Prostate gland (tissue), 2 donors: ENCODE results near the gene C1orf35.

Source experiments
- POLR2A ChIP-seq: fragments of 450-650 bp; IDR thresholded peaks from one replicate; pipeline ENCODE4 v1.6.1; 2016; ENCODE audit warnings: antibody characterized with exemption, mild to moderate bottlenecking
- TF ChIP-seq, protein P1 (sequence below), 4 experiments: fragments of 200-600 bp in 2 of 4; fragments of 450-650 bp in 2 of 4; sonication (generic) in 2 of 4; IDR thresholded peaks; 1 replicate in 3 of 4; 2 replicates in 1 of 4; pipeline ENCODE4 v1.5.1; 2016 to 2019; ENCODE audit warnings: antibody characterized with exemption in 4 of 4, mild to moderate bottlenecking in 2 of 4, moderate library complexity in 2 of 4

DNA sequence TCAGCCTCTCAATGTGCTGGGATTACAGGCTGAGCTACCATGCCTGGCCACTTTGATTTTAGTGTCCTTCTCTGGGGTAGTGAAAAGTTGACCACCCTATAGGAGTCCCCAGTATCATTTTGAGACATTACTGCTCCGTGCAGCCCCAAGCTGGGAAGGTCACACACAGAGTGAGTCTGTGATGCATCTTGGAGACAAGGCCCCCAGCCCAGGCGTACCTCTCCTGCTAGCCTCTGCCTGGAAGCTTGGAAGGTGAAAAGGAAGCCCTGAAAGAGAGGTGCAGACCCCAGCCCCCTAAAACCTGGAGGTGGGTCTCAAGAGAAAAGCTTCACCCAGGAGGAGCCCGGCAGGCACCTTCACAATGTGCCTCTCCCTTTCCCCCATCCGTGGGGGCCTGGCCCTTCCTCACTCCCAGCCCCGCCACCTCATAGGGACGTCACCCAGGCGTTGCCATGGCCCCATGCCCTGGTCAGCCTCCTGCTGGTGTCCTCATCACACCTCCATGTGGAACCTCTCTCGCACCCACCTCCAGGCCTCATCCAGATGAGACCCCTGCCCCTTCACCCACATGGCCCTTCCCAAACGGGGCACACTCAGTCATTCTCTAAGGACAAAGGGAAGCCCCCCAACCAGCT lies 26.2 kb downstream of the C1orf35 start:
- TF ChIP-seq POLR2A = no peak
- TF ChIP-seq, protein P1, sequence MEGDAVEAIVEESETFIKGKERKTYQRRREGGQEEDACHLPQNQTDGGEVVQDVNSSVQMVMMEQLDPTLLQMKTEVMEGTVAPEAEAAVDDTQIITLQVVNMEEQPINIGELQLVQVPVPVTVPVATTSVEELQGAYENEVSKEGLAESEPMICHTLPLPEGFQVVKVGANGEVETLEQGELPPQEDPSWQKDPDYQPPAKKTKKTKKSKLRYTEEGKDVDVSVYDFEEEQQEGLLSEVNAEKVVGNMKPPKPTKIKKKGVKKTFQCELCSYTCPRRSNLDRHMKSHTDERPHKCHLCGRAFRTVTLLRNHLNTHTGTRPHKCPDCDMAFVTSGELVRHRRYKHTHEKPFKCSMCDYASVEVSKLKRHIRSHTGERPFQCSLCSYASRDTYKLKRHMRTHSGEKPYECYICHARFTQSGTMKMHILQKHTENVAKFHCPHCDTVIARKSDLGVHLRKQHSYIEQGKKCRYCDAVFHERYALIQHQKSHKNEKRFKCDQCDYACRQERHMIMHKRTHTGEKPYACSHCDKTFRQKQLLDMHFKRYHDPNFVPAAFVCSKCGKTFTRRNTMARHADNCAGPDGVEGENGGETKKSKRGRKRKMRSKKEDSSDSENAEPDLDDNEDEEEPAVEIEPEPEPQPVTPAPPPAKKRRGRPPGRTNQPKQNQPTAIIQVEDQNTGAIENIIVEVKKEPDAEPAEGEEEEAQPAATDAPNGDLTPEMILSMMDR (IDR thresholded peaks at IDR 0.05) = no peak
